ENCODE data around the gene ANTXR1.

The ANTXR1 gene

GRCh38 chr2:69102041-69102593, 89.1 kb downstream of the ANTXR1 start:
- peak overlapping the region; percentile 15 to 55 (median 50) for H3K27ac Mint-ChIP-seq
- peaks cover 67% of the 10 kb centered on the region for H3K36me3 Mint-ChIP-seq (ENCODE audit: low read depth)
- no peak for TF ChIP-seq CTCF (IDR thresholded peaks at IDR 0.05; ENCODE audit: unreplicated experiment in 3 of 3)
- peaks cover 54% of the 10 kb centered on the region for H3K4me1 Mint-ChIP-seq
- H3K9me3 Mint-ChIP-seq: no peaks in the 10 kb centered on the region
- H3K27me3 Mint-ChIP-seq (ENCODE audit: low read depth): no peaks in the 10 kb centered on the region
- no peak overlapping the region for H3K4me3 Mint-ChIP-seq

GRCh38 chr2:69103419-69103818, 90.4 kb downstream of the ANTXR1 start:
- no peak for TF ChIP-seq CTCF (IDR thresholded peaks at IDR 0.05; ENCODE audit: unreplicated experiment in 3 of 3)
- Mint-ChIP-seq H3K4me1 (peaks cover 42% of the 10 kb centered on the region), H3K27ac (peak overlapping the region in 1 of 3 experiments; percentile 55), H3K27me3 (ENCODE audit: low read depth) (no peaks in the 10 kb centered on the region), H3K9me3 (no peaks in the 10 kb centered on the region), H3K4me3 (no peak overlapping the region), H3K36me3 (ENCODE audit: low read depth) (peaks cover 55% of the 10 kb centered on the region)

GRCh38 chr2:69104261-69104660, 91.3 kb downstream of the ANTXR1 start:
- no peaks in the 10 kb centered on the region for H3K27me3 Mint-ChIP-seq (ENCODE audit: low read depth)
- no peak for TF ChIP-seq CTCF (IDR thresholded peaks at IDR 0.05; ENCODE audit: unreplicated experiment in 3 of 3)
- no peaks in the 10 kb centered on the region for H3K9me3 Mint-ChIP-seq
- no peak overlapping the region for H3K4me3 Mint-ChIP-seq
- peaks cover 47% of the 10 kb centered on the region for H3K4me1 Mint-ChIP-seq
- peak overlapping the region in 1 of 3 experiments; percentile 60 for H3K27ac Mint-ChIP-seq
- peaks cover 60% of the 10 kb centered on the region for H3K36me3 Mint-ChIP-seq (ENCODE audit: low read depth)

GRCh38 chr2:69109255-69109654, 96.3 kb downstream of the ANTXR1 start:
- H3K4me1 Mint-ChIP-seq: peaks cover 32% of the 10 kb centered on the region
- H3K27ac Mint-ChIP-seq: peak overlapping the region in 1 of 3 experiments; percentile 5
- no peak overlapping the region for H3K4me3 Mint-ChIP-seq
- H3K36me3 Mint-ChIP-seq (ENCODE audit: low read depth): peaks cover 59% of the 10 kb centered on the region
- H3K27me3 Mint-ChIP-seq (ENCODE audit: low read depth): no peaks in the 10 kb centered on the region
- no peaks in the 10 kb centered on the region for H3K9me3 Mint-ChIP-seq
- no peak for TF ChIP-seq CTCF (IDR thresholded peaks at IDR 0.05; ENCODE audit: unreplicated experiment in 3 of 3)

- no peak overlapping the region for H3K4me3 Mint-ChIP-seq
- H3K27ac Mint-ChIP-seq: peak overlapping the region in 2 of 3 experiments; percentile 52 to 53
- TF ChIP-seq CTCF (IDR thresholded peaks at IDR 0.05; ENCODE audit: unreplicated experiment in 3 of 3): no peak
- H3K4me1 Mint-ChIP-seq: peaks cover 33% of the 10 kb centered on the region
- H3K9me3 Mint-ChIP-seq: no peaks in the 10 kb centered on the region
- no peaks in the 10 kb centered on the region for H3K27me3 Mint-ChIP-seq (ENCODE audit: low read depth)
- H3K36me3 Mint-ChIP-seq (ENCODE audit: low read depth): peaks cover 54% of the 10 kb centered on the region
Measured at GRCh38 chr2:69111076-69111475, 98.1 kb downstream of the ANTXR1 start.

GRCh38 chr2:69113627-69114026, 100.6 kb downstream of the ANTXR1 start:
- no peak overlapping the region for H3K27ac Mint-ChIP-seq
- TF ChIP-seq CTCF (IDR thresholded peaks at IDR 0.05; ENCODE audit: unreplicated experiment in 3 of 3): no peak
- no peaks in the 10 kb centered on the region for H3K27me3 Mint-ChIP-seq (ENCODE audit: low read depth)
- peaks cover 34% of the 10 kb centered on the region for H3K4me1 Mint-ChIP-seq
- H3K9me3 Mint-ChIP-seq: no peaks in the 10 kb centered on the region
- no peak overlapping the region for H3K4me3 Mint-ChIP-seq
- H3K36me3 Mint-ChIP-seq (ENCODE audit: low read depth): peaks cover 50% of the 10 kb centered on the region
